Fibroblast of skin of abdomen (primary cell): ENCODE measurements around the gene KIT. TPM values are rescaled to one million over a fixed set of nuclear protein-coding genes. Genes with fewer than 3 reads are reported as not detected.
"Not testable (repeated sequence)": the region's sequence is repeated elsewhere in the genome, so short reads cannot be mapped to it uniquely, and the experiment has no call there.

Experiments
- DNase-seq: peaks from one replicate; pipeline ENCODE4 v3.0.0-alpha.2; 2013
- polyA plus RNA-seq, 2 experiments: library from polyadenylated mRNA; unstranded; fragments of 120-200 nt; gene quantifications; one replicate each; pipeline ENCODE4 v1.2.1, GENCODE V29; 2013; ENCODE audit not compliant: insufficient read length in 2 of 2

KIT gene
- polyA plus RNA-seq (2013, experiment 1 of 2; ENCODE audit: insufficient read length): 1.1 TPM
- polyA plus RNA-seq (2013, experiment 2 of 2; ENCODE audit: insufficient read length): 1.3 TPM

GRCh38 chr4:54657551-54658251 lies at the start of gene KIT:
TSS of gene KIT (plus strand) at chr4:54657957. CDS start at chr4:54658015, 58 bp downstream.
- peak; percentile 36 for DNase-seq

- no peak for DNase-seq
These were observed 48.4 kb upstream of the KIT start for GRCh38 chr4:54609310-54609709.

GRCh38 chr4:54614149-54614548 lies 43.6 kb upstream of the KIT start:
- peak; percentile 8 for DNase-seq

GRCh38 chr4:54620773-54621172 lies 37.0 kb upstream of the KIT start:
- DNase-seq: no peak

- DNase-seq: no peak
These were observed 32.4 kb upstream of the KIT start for GRCh38 chr4:54625391-54625790.

DNA sequence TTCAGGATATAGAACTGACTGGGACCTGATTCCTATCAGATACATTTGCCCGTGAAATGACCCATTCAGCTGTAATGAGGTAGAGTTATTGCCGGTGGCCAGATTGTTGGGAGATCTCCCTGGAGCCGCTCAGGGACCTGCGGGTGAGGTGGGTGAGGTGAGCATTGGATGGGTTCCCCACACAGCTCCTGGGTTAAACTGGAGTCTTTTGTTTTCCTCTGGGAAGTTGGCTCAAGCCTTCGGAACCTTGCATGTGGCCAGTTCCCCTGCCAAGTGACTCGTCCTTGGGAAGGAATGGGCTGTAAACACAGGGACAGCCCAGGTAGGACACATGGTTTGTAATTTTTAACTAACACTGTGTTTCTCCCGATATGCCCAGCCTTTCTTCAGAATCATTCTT lies 31.6 kb upstream of the KIT start:
- no peak for DNase-seq

GRCh38 chr4:54632537-54632936 lies 25.2 kb upstream of the KIT start:
- DNase-seq: no peak

DNA sequence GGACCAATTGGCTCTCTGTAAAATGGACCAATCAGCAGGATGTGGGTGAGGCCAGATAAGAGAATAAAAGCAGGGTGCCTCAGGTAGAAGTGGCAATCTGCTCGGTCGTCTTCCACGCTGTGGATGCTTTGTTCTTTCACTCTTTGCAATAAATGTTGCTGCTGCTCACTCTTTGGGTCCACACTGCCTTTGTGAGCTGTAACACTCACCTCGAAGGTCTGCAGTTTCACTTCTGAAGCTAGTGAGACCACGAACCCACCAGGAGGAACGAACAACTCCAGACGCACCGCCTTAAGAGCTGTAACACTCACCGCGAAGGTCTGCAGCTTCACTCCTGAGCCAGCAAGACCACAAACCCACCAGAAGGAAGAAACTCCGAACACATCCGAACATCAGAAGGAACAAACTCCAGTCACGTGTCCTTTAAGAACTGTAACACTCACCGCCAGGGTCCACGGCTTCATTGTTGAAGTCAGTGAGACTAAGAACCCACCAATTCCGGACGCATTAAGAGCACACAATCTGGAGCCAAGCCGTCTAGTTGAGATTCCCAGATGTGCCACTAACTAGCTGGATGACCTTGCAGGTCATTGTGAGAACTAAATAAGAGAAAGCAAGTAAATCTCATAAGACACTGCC lies 24.5 kb upstream of the KIT start:
- DNase-seq: not testable (repeated sequence)

DNA sequence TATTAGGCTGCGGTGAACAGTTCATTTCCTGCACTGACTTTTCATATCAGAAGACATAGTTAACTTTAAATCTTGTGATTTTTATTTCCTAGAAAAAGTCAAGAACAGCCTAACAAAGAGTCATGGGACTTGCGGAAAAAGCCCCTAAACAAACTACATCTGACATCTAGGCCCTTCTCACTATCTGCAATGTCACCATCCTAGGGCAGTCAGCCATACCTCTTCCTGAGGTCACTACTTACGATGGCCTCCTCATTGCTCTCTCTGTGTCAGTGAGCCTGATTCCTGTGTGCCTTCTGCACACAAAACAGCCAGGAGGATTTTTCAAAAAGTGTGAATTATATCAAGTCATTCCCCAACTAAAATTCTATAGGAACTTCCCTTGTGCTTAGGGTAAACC lies 22.4 kb upstream of the KIT start:
- DNase-seq: no peak

DNA sequence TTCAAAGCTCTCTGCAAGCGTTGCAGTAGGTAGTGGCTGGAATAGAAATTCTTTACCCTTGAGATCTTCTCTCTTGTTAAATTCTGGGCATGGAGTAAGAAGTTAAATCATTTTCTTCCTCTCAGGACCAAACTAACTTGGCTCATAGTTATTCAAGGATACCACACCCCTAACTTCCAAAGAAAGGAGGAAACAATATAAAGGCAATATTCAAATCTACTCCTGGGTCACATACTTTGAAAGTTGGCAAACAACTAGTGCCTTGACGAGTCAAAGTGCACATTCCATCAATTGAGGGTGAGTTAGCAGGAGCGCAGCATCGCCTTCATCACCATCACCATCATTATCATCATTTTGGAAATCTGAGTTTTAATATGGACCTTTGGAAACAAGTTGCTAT lies 20.4 kb upstream of the KIT start:
- no peak for DNase-seq

GRCh38 chr4:54641101-54641500 lies 16.7 kb upstream of the KIT start:
- DNase-seq: not testable (repeated sequence)

- DNase-seq: no peak
These were observed 14.6 kb upstream of the KIT start for GRCh38 chr4:54643172-54643571.

GRCh38 chr4:54643958-54644751 lies 13.6 kb upstream of the KIT start:
- DNase-seq: no peak

- no peak for DNase-seq
These were observed 11.9 kb upstream of the KIT start for GRCh38 chr4:54645830-54646229.

DNA sequence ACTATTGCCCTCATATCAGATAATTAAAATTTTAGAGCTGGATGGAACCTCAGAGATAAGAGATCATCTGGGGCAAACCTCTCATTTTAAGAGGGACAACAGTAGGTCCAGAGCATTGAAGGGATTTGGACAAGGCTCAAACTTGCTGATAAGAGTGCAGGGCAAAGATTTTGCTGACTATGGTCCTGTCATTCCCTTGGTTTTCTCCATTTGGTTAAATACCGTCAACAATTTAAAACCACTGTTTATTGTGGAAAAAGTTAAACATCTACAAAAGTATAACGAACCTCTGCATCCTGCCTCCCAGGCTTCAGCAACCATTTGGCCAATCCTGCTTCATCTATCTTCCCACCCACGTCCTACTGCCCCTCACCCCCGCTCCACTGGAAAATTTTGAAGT lies 10.7 kb upstream of the KIT start:
- no peak for DNase-seq

DNA sequence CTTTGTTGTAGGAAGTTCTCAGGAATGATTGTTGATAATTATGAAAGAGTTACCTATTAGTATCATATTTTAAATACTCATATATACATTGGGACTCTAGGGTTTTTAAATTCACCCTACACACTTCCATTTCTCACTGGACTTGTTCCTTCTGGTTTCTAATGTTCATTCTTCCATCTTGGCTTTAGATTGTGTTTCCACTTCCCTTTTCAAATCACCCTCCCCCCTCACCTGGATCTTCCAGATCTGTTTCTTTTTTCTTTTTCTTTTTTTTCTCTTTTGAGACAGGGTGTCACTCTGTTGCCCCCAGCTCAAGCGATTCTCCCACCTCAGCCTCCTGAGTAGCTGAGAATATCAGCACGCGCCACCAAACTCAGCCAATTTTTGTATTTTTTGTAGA lies 6.7 kb upstream of the KIT start:
- no peak for DNase-seq

- no peak for DNase-seq
These were observed 3.0 kb upstream of the KIT start for GRCh38 chr4:54654753-54655152.

DNA sequence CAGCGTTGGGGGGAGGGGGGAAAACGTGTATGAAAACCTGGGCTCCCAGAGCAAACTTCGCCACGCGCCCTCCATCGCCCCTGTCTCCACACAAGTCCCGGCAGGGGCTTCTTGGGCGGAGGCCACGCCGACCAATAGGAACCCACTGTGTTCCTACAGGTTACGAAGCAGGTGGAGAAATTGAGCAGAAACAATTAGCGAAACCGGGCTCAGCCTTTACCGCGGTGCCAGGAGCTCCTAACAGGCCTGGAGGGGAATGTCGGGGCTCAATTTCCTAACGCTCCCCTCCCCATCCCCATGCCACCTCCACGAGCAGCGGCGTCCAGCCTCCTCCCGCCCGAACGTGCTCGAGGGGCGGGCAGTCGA lies 589 bp upstream of the KIT start:
- DNase-seq: no peak

DNA sequence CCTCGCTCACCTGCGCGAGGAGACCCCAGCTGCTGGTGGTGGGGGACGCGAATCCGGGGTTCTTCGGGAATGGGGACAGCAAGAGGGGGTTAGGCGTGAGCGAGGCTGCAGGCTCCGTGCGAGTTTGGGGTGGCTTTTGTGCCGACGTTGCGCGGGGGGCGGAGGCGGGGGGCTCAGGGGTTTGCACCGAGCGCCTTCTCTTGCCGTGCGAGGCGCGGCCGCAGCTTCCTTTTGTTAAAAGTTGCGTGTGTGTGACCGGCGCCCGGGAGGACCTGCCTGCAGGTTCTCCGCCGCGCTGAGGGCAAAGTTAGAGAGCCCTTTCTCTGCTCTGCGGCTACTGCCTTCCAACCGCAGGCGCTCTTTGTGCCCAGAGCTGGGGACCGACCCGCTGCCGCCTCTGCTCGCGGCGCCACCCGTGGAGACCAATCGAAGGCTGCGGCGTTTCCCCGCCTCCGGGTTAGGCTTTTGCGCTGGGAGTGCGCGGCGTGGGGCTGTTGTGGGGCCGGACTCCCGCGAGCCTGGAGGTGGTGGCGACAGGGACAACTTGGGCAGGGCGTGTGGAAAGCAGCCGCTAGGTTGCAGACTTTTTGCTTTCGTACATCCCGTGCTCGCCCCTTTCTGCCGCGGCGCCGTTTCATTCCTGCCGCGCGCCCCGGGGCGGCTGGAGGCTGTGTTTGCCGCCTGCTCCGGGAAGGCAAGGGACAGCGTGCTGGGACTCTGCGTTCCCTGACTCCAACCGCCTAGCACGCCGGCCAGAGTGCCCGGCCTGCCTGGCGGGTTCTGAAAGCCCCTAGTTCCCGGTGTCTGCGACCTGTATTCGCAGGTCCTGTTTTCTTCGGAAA lies 716 bp downstream of the KIT start:
- DNase-seq: peak; percentile 49

- DNase-seq: no peak
These were observed 1.6 kb downstream of the KIT start for GRCh38 chr4:54659313-54659712.

DNA sequence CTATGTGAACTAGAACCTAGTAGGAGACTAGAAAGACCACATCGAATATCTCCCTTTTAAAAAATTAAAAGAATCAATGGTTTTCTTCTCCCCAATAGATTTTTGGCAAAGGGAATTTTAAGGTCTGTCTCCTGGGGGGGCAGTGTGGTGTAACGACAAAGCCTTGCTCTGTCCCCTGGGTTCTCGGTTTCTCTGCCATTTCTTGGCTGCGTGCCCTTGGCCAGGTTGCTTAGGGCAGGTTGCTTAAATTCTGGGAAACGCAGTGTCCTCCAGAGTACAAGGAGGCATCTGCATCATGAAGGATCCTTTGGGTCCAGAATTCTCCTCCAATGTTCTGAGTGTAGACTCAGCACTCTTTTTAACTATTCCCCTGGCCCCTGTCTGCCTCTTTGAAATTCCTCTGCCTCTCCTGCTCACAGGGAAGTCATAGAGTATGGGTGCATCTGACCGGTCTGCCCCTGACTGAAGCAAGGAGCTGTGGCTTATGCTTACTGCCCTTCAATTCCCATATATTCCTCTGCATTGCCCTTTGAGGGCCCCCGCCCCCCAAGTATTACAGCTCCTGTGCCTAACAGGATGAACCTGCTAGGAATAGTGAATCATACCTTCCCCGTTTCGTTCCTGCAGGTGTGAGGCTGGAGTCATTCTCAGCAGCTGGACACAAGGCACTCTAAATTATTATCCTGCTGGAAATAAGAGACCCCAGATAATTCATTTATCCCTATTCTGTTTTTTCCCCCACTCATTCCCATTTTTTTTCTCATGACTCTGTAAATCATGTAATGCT lies 2.2 kb downstream of the KIT start:
- no peak for DNase-seq

DNA sequence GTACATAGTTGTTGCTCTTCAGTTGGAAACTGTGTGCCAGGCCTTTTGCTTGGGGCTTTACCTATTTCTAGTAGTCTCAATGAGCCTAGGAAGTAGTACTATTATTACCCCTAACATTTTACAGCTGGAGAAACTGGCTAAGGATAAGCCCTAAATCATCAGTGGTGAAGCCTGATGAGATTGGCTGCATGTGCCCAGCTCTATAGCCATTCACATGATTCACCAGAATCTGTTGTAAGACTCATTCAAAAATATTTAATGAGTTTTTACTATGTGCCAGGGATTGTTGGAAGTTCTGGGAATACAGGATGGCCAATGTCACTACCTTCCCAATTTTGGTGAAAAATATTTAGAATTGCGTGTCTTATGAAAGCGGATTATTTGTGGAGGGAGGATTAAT lies 2.8 kb downstream of the KIT start:
- peak; percentile 41 for DNase-seq
